Hepatocyte (in vitro differentiated cells): Measurements from ENCODE around the gene ICAM2.

ENCODE experiments used
- CTCF ChIP-seq: fragments of 200-600 bp; sonication (generic); IDR thresholded peaks from 2 replicates; pipeline ENCODE4 v1.5.1; 2016; ENCODE audit warnings: antibody characterized with exemption, mild to moderate bottlenecking; ENCODE audit not compliant: poor library complexity
- EZH2 ChIP-seq: fragments of 200-600 bp; sonication (generic); IDR thresholded peaks from 2 replicates; pipeline ENCODE4 v1.6.1; 2016; ENCODE audit warnings: antibody characterized with exemption, mild to moderate bottlenecking, borderline replicate concordance

- TF ChIP-seq CTCF (no peak), EZH2 (no peak)
Observed at GRCh38 chr17:64002658-64003525, 17.5 kb downstream of the ICAM2 start.
